PC-3 (cell line): Measurements from ENCODE around the gene EDC4. TPM values are rescaled to one million over a fixed set of nuclear protein-coding genes. Genes with fewer than 3 reads are reported as not detected.

ENCODE experiments used
- ATAC-seq: fragments of 200-7000 bp; cut with Tn5 transposase; 2 replicates; pipeline ENCODE4 v1.9.1; 2020; ENCODE audit warnings: mild to moderate bottlenecking, moderate library complexity
- BruUV-seq: library from RNA; stranded (reverse); fragments of 400-500 nt; replicated peaks from 2 replicates; lab custom pipeline; 2021; lab: Mats Ljungman, UMichigan
- CTCF ChIA-PET: fragments of 300-600 bp; sonication (Branson Sonifier 250); formaldehyde crosslinking; loops from one replicate; lab custom pipeline; 2022; ENCODE audit warnings: antibody characterized with exemption; lab: Charles Lee
- POLR2A ChIA-PET: fragments of 300-600 bp; sonication (Branson Sonifier 250); formaldehyde crosslinking; loops from one replicate; lab custom pipeline; 2022; ENCODE audit warnings: antibody characterized with exemption; ENCODE audit not compliant: unreplicated experiment; lab: Charles Lee
- DNase-seq: peaks from one replicate; pipeline ENCODE4 v3.0.0-alpha.2; 2015
- H2AFZ ChIP-seq: fragments of 300-600 bp; sonication (generic); 2 replicates; pipeline ENCODE4 v1.6.0; 2016; ENCODE audit warnings: antibody characterized with exemption, low read length
- H3F3A ChIP-seq: fragments of 300-600 bp; sonication (generic); one replicate; pipeline ENCODE4 v1.6.0; 2017; ENCODE audit warnings: antibody characterized with exemption, low read length, control low read depth, mild to moderate bottlenecking; ENCODE audit not compliant: unreplicated experiment
- H3K27ac ChIP-seq: fragments of 300-600 bp; sonication (generic); 2 replicates; pipeline ENCODE4 v1.5.1; 2016; ENCODE audit warnings: mild to moderate bottlenecking, low read length
- H3K27me3 ChIP-seq: fragments of 300-600 bp; sonication (generic); 2 replicates; pipeline ENCODE4 v1.6.1; 2016; ENCODE audit warnings: low read length, mixed read lengths
- H3K36me3 ChIP-seq: fragments of 300-600 bp; sonication (generic); 2 replicates; pipeline ENCODE4 v1.6.1; 2016; ENCODE audit warnings: low read depth, mixed run types, low read length, mixed read lengths
- H3K4me1 ChIP-seq: fragments of 300-600 bp; sonication (generic); 2 replicates; pipeline ENCODE4 v1.5.1; 2016; ENCODE audit warnings: low read length; ENCODE audit not compliant: insufficient read depth
- H3K4me2 ChIP-seq: fragments of 300-600 bp; sonication (generic); 2 replicates; pipeline ENCODE4 v1.6.0; 2016; ENCODE audit warnings: low read length
- H3K4me3 ChIP-seq: fragments of 300-600 bp; sonication (generic); 2 replicates; pipeline ENCODE4 v1.5.1; 2016; ENCODE audit warnings: mild to moderate bottlenecking, low read length, mixed read lengths
- H3K79me2 ChIP-seq: fragments of 300-600 bp; sonication (generic); 2 replicates; pipeline ENCODE4 v1.6.1; 2017; ENCODE audit warnings: low read length, mixed read lengths
- H3K9ac ChIP-seq: fragments of 300-600 bp; sonication (generic); 2 replicates; pipeline ENCODE4 v1.6.0; 2016; ENCODE audit warnings: mild to moderate bottlenecking, low read length
- H3K9me2 ChIP-seq: fragments of 300-600 bp; sonication (generic); replicated peaks from 2 replicates; pipeline ENCODE4 v1.6.1; 2016; ENCODE audit warnings: mixed run types, low read length, mixed read lengths
- H3K9me3 ChIP-seq: fragments of 300-600 bp; sonication (generic); 2 replicates; pipeline ENCODE4 v1.6.1; 2016; ENCODE audit warnings: low read length, mixed read lengths
- H4K20me1 ChIP-seq: fragments of 300-600 bp; sonication (generic); 2 replicates; pipeline ENCODE4 v1.6.1; 2016; ENCODE audit warnings: low read length, mixed read lengths
- EZH2 ChIP-seq: fragments of 300-600 bp; sonication (generic); IDR thresholded peaks from one replicate; pipeline ENCODE4 v1.6.1; 2017; ENCODE audit warnings: antibody characterized with exemption, mild to moderate bottlenecking, low read length; ENCODE audit not compliant: unreplicated experiment
- EZH2phosphoT487 ChIP-seq: fragments of 300-600 bp; sonication (generic); IDR thresholded peaks from 2 replicates; pipeline ENCODE4 v1.6.1; 2018; ENCODE audit warnings: mild to moderate bottlenecking, antibody characterized with exemption, low read length, borderline replicate concordance
- intact Hi-C: fragments of 100-400 bp; cut with micrococcal nuclease; formaldehyde crosslinking; loops from 2 replicates; pipeline ENCODE4 v1.9.0; 2023
- total RNA-seq: library from RNA; depleted of rRNA; stranded (reverse); fragments of >200 nt; gene quantifications from 2 replicates; pipeline ENCODE4 v1.2.3, GENCODE V29; 2014
- TF ChIP-seq, protein P1 (sequence below): fragments of 300-600 bp; sonication (generic); conservative IDR thresholded peaks from 2 replicates; pipeline ENCODE4 v1.5.1; 2017; ENCODE audit warnings: antibody characterized with exemption, low read depth, mild to moderate bottlenecking, low read length

EDC4 gene
- total RNA-seq, 1 experiment from 2014 or later = 58.9 TPM

DNA sequence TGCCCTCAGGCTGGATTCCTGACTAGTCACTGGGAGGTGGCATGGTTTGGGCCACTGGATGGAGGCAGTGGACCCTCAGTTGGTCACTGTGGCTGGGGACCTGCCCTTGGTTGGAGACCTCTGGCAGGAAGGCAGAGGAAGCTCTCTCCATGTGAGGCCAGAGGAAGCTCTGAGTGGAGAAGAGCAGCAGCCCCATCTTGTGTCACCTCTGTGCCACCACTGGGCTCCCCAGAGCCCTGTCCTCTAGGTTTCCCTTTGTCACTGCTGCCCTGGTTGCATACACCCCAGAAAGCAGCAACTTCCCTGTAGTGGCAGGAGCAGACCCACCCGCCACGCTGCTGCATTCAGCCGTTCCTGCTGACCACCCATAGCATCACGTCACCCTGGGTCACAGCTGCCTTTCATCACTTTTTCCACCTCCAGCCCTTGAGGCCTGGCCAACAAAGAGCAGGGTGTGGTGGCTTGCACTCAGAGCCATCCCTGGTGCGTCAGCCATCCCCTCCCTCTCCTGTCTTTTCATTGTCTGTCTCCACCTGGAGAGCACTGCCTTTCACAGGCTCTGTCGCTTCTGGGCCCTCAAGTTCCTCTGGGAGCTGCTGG is 46.9 kb downstream of the EDC4 start:
- Histone ChIP-seq H3K36me3 (no peaks in the 10 kb centered on the region; the same call in 1 of the 2 replicates), H3K4me3 (no peak overlapping the region), H3K4me1 (peaks cover 13% of the 10 kb centered on the region), H3K9ac (no peak overlapping the region), H3K9me3 (no peaks in the 10 kb centered on the region), H3K27ac (no peak overlapping the region), H3K9me2 (no peaks in the 10 kb centered on the region), H3F3A (no peaks in the 10 kb centered on the region), H4K20me1 (0 out of 2 replicates have a peak, but pooled peaks cover 5% of the 10 kb centered on the region), H3K79me2 (0 out of 2 replicates have a peak, but pooled peaks cover 4% of the 10 kb centered on the region), H3K27me3 (no peaks in the 10 kb centered on the region), H3K4me2 (no peak overlapping the region), H2AFZ (no peak overlapping the region)
- ATAC-seq (no peak), DNase-seq (no peak)
- CTCF ChIA-PET = no interaction called here
- intact Hi-C loops = no loop called here
- POLR2A ChIA-PET = no interaction called here
- BruUV-seq = no TSS peak
- no peak for TF ChIP-seq EZH2
- no peak for TF ChIP-seq EZH2phosphoT487
- TF ChIP-seq, protein P1, sequence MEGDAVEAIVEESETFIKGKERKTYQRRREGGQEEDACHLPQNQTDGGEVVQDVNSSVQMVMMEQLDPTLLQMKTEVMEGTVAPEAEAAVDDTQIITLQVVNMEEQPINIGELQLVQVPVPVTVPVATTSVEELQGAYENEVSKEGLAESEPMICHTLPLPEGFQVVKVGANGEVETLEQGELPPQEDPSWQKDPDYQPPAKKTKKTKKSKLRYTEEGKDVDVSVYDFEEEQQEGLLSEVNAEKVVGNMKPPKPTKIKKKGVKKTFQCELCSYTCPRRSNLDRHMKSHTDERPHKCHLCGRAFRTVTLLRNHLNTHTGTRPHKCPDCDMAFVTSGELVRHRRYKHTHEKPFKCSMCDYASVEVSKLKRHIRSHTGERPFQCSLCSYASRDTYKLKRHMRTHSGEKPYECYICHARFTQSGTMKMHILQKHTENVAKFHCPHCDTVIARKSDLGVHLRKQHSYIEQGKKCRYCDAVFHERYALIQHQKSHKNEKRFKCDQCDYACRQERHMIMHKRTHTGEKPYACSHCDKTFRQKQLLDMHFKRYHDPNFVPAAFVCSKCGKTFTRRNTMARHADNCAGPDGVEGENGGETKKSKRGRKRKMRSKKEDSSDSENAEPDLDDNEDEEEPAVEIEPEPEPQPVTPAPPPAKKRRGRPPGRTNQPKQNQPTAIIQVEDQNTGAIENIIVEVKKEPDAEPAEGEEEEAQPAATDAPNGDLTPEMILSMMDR = no peak

DNA sequence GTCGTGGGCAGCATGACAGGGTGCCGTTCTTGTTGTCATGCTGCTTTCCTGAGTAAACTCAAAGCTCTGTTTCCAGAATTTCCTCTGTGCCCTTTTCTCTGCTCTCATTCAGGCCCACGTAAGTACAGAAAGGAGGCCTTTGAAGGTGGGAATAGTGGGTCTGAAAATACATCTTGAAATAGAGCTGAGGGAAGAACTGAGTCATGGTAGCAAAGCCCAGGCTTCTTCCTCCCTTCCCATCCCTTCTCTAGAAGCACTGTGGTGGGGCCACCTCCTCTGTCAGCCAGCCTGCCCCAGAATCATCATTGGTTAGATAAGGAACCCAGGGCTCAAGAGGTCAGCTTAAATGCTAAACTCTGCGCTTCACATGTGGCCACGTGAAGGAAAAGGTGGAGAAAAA is 49.4 kb downstream of the EDC4 start:
- H3K79me2 ChIP-seq = 0 out of 2 replicates have a peak, but pooled peaks cover 4% of the 10 kb centered on the region
- H3F3A ChIP-seq = no peaks in the 10 kb centered on the region
- intact Hi-C loops = no loop called here
- 0 out of 2 replicates have a peak, but pooled peaks cover 5% of the 10 kb centered on the region for H4K20me1 ChIP-seq
- no peak overlapping the region for H3K27ac ChIP-seq
- BruUV-seq = no TSS peak
- DNase-seq (no peak), ATAC-seq (no peak)
- ChIA-PET POLR2A (no interaction called here), CTCF (no interaction called here)
- H3K9ac ChIP-seq = no peak overlapping the region
- no peak overlapping the region for H3K4me2 ChIP-seq
- no peak overlapping the region for H3K4me3 ChIP-seq
- H3K9me3 ChIP-seq = no peaks in the 10 kb centered on the region
- H2AFZ ChIP-seq = no peak overlapping the region
- H3K36me3 ChIP-seq = no peaks in the 10 kb centered on the region; the same call in 1 of the 2 replicates
- no peaks in the 10 kb centered on the region for H3K27me3 ChIP-seq
- H3K4me1 ChIP-seq = peaks cover 29% of the 10 kb centered on the region
- TF ChIP-seq EZH2 (no peak), EZH2phosphoT487 (no peak)
- H3K9me2 ChIP-seq = no peaks in the 10 kb centered on the region

DNA sequence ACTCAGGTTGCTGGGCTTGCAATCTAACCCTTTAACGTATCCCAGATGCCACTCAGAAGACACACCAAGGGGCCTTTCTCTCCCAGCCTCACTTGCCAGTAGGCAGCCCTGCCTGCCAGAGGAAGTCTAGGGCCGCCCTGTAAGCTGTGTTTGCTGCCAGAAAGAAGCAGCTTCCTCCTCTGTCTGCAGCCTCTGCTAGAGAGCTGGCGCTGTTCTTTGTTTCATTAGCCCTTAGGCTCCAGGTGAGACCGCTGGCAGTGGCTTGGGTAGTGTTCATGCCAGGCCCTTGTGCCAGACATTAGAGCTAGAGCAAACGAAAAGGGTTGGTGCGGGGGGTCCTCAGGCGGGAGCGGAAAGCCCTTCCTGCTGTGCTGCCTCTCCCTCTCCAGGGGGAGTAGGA is 49.9 kb downstream of the EDC4 start:
- Histone ChIP-seq H3K9me2 (no peaks in the 10 kb centered on the region), H2AFZ (no peak overlapping the region), H3K9ac (no peak overlapping the region), H3K36me3 (no peaks in the 10 kb centered on the region; the same call in 1 of the 2 replicates), H3K79me2 (0 out of 2 replicates have a peak, but pooled peaks cover 4% of the 10 kb centered on the region), H3K27ac (no peak overlapping the region), H3K4me2 (no peak overlapping the region), H3K27me3 (no peaks in the 10 kb centered on the region), H3K9me3 (no peaks in the 10 kb centered on the region), H3K4me1 (peaks cover 24% of the 10 kb centered on the region), H4K20me1 (no peaks in the 10 kb centered on the region), H3F3A (no peaks in the 10 kb centered on the region), H3K4me3 (no peak overlapping the region)
- ChIA-PET POLR2A (no interaction called here), CTCF (no interaction called here)
- no TSS peak for BruUV-seq
- intact Hi-C loops = no loop called here
- DNase-seq = no peak
- TF ChIP-seq, protein P1 = no peak
- no peak for ATAC-seq
